HepG2 (cell line): Measurements from ENCODE around the gene SYTL3. TPM values are rescaled to one million over a fixed set of nuclear protein-coding genes. Genes with fewer than 3 reads are reported as not detected.

Experiments used
- CC2D1A ChIP-seq: sonication (generic); formaldehyde crosslinking; IDR thresholded peaks from 2 replicates; pipeline ENCODE4 v1.8.1; 2023; ENCODE audit warnings: mild to moderate bottlenecking, missing genetic modification reagents
- FOSL1 ChIP-seq: sonication (generic); formaldehyde crosslinking; IDR thresholded peaks from 2 replicates; pipeline ENCODE4 v1.9.0; 2021; ENCODE audit warnings: missing genetic modification reagents, borderline replicate concordance
- GPN1 ChIP-seq: sonication (generic); formaldehyde crosslinking; IDR thresholded peaks from 2 replicates; pipeline ENCODE4 v1.5.1; 2020; ENCODE audit warnings: missing genetic modification reagents, borderline replicate concordance
- HNRNPH1 ChIP-seq: fragments of 200-400 bp; formaldehyde crosslinking; optimal IDR thresholded peaks from 2 replicates; pipeline ENCODE3; 2017; ENCODE audit warnings: mild to moderate bottlenecking, low read depth, low read length
- IRX3 ChIP-seq: sonication (generic); formaldehyde crosslinking; IDR thresholded peaks from 2 replicates; pipeline ENCODE4 v1.8.1; 2023; ENCODE audit warnings: mild to moderate bottlenecking, low read depth, missing genetic modification reagents, borderline replicate concordance
- NFATC3 ChIP-seq: sonication (generic); formaldehyde crosslinking; IDR thresholded peaks from 2 replicates; pipeline ENCODE4 v1.5.1; 2020; ENCODE audit warnings: mild to moderate bottlenecking, missing genetic modification reagents
- NFE2 ChIP-seq: sonication (generic); formaldehyde crosslinking; IDR thresholded peaks from 2 replicates; pipeline ENCODE4 v1.4.0; 2020; ENCODE audit warnings: missing genetic modification reagents
- NR2F6 ChIP-seq, 2 experiments: IDR thresholded peaks; 2 replicates each; pipeline ENCODE4 v1.6.1; 2016; ENCODE audit warnings: antibody characterized with exemption in 1 of 2, mild to moderate bottlenecking in 1 of 2
- PHB2 ChIP-seq: fragments of 450-650 bp; IDR thresholded peaks from 2 replicates; pipeline ENCODE4 v1.6.1; 2018; ENCODE audit not compliant: partially characterized antibody
- POLR2AphosphoS5 ChIP-seq: IDR thresholded peaks from 2 replicates; pipeline ENCODE4 v1.6.1; 2012; ENCODE audit warnings: low read depth, low read length
- PRPF4 ChIP-seq: fragments of 200-400 bp; formaldehyde crosslinking; IDR thresholded peaks from 2 replicates; pipeline ENCODE4 v1.6.1; 2016; ENCODE audit warnings: low read length, low read depth; ENCODE audit not compliant: poor library complexity, severe bottlenecking
- SP4 ChIP-seq: sonication (generic); formaldehyde crosslinking; IDR thresholded peaks from 2 replicates; pipeline ENCODE4 v1.8.1; 2023; ENCODE audit warnings: mild to moderate bottlenecking, missing genetic modification reagents
- TOE1 ChIP-seq: sonication (generic); formaldehyde crosslinking; IDR thresholded peaks from 2 replicates; pipeline ENCODE4 v1.4.0; 2020; ENCODE audit warnings: mild to moderate bottlenecking, missing genetic modification reagents
- ZBTB44 ChIP-seq: sonication (generic); formaldehyde crosslinking; IDR thresholded peaks from 2 replicates; pipeline ENCODE4 v1.4.0; 2020; ENCODE audit warnings: missing genetic modification reagents
- ZMAT3 ChIP-seq: sonication (generic); formaldehyde crosslinking; conservative IDR thresholded peaks from 2 replicates; pipeline ENCODE4 v1.7.0; 2021; ENCODE audit warnings: missing genetic modification reagents
- ZNF230 ChIP-seq: sonication (generic); formaldehyde crosslinking; IDR thresholded peaks from 2 replicates; pipeline ENCODE4 v1.4.0; 2020; ENCODE audit warnings: mild to moderate bottlenecking, missing genetic modification reagents
- ZNF232 ChIP-seq: sonication (generic); formaldehyde crosslinking; IDR thresholded peaks from 2 replicates; pipeline ENCODE4 v1.4.0; 2020; ENCODE audit warnings: missing genetic modification reagents, borderline replicate concordance
- ZNF367 ChIP-seq: sonication (generic); formaldehyde crosslinking; IDR thresholded peaks from 2 replicates; pipeline ENCODE4 v1.4.0; 2020; ENCODE audit warnings: missing genetic modification reagents, borderline replicate concordance
- ZNF510 ChIP-seq: sonication (generic); formaldehyde crosslinking; IDR thresholded peaks from 2 replicates; pipeline ENCODE4 v1.4.0; 2020; ENCODE audit warnings: low read depth, mild to moderate bottlenecking, missing genetic modification reagents
- ZNF546 ChIP-seq: sonication (generic); formaldehyde crosslinking; conservative IDR thresholded peaks from 2 replicates; pipeline ENCODE4 v1.8.1; 2023; ENCODE audit warnings: mild to moderate bottlenecking, missing genetic modification reagents
- ZNF563 ChIP-seq: sonication (generic); formaldehyde crosslinking; IDR thresholded peaks from 2 replicates; pipeline ENCODE4 v1.8.0; 2022; ENCODE audit warnings: mild to moderate bottlenecking, moderate library complexity, missing genetic modification reagents
- ZNF574 ChIP-seq: sonication (generic); formaldehyde crosslinking; IDR thresholded peaks from 2 replicates; pipeline ENCODE4 v1.4.0; 2020; ENCODE audit warnings: missing genetic modification reagents
- ZNF576 ChIP-seq: sonication (generic); formaldehyde crosslinking; IDR thresholded peaks from 2 replicates; pipeline ENCODE4 v1.4.0; 2020; ENCODE audit warnings: mild to moderate bottlenecking, missing genetic modification reagents
- ZNF598 ChIP-seq: sonication (generic); formaldehyde crosslinking; IDR thresholded peaks from 2 replicates; pipeline ENCODE4 v1.5.1; 2020; ENCODE audit warnings: mild to moderate bottlenecking, missing genetic modification reagents, borderline replicate concordance
- ZNF652 ChIP-seq: IDR thresholded peaks from 2 replicates; pipeline ENCODE4 v1.6.1; 2016; ENCODE audit warnings: low read depth, borderline replicate concordance
- ZNF878 ChIP-seq: sonication (generic); formaldehyde crosslinking; IDR thresholded peaks from 2 replicates; pipeline ENCODE4 v1.8.1; 2023; ENCODE audit warnings: mild to moderate bottlenecking, missing genetic modification reagents, moderate library complexity
- polyA plus RNA-seq, 8 experiments: library from polyadenylated mRNA; depleted of rRNA in 3 of 8; stranded (reverse) in 7 of 8; unstranded in 1 of 8; fragments of >200 nt; fragmentation: Illumina TruSeq in 4 of 8; extraction: Trizol in 4 of 8; gene quantifications; 2 replicates each; pipeline versions ENCODE4 v1.2.1 to v1.2.3, GENCODE V29; 2011 to 2016; ENCODE audit warnings: low read depth in 4 of 8, missing spikeins in 1 of 8, mixed read lengths in 1 of 8; ENCODE audit not compliant: insufficient read depth in 1 of 8
- total RNA-seq, 5 experiments: library from RNA; depleted of rRNA; stranded (reverse); fragments of >200 nt; fragmentation: Illumina TruSeq; extraction: Trizol; gene quantifications; 2 replicates each; pipeline ENCODE4 v1.2.3, GENCODE V29; 2016; ENCODE audit warnings: low read depth in 1 of 5

The SYTL3 gene
- total and polyA plus RNA-seq, 2 of the 13 experiments (the other 11 are each of a cell fraction or from before 2014, with no cell fraction given) = 0.11 to 0.28 TPM

DNA sequence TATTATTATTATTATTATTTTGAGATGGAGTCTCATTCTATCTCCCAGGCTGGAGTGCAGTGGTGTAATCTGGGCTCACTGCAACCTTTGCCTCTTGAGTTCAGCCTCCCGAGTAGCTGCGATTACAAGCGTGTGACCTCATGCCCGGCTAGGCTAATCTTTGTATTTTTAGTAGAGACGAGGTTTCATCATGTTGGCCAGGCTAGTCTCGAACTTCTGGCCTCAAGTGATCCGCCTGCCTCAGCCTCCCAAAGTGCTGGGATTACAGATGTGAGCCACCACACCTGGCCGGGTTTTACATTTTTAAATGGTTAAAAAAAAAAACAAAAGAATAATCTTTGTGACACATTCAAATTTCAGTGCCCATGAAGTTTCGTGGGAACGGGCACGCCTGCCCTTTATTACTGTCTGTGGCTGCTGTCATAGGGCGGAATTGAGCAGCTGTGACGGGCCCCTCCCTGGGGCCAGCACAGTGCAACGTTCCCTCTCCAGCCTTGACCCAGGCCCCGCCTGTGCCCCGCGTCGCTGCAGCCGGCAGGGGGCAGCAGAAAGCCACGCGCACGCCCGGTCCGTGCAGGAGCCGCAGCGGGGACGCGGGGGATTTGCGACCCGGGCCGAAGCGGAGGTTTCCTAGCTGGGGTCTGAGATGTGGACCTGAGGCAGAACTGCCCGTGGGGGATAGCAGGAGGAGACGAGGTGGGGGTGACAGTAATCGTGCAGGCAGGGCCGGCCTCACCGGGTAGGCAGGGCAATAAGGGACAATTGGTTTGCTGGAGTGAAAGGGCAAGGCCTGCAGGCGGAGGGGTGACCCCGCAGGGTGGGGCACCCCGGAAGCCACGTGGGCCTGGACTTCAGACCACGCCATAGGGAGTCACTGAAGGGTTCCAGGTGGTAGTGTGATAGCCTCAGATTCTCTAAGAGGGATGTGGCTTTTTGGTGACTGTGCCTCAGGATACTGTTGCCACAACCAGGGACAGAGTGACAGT is 54.3 kb downstream of the SYTL3 start (continued):
- TF ChIP-seq ZNF563 (CRISPR knock-in tag) (peak; percentile 38; the same call in 1 of the 2 replicates), NR2F6 (IDR thresholded peaks at IDR 0.05) (peak; percentile 76), NR2F6 (CRISPR knock-in tag; IDR thresholded peaks at IDR 0.05) (peak; percentile 93), ZNF652 (CRISPR knock-in tag) (no peak), HNRNPH1 (no peak), ZNF598 (CRISPR knock-in tag) (peak; percentile 99), NFATC3 (CRISPR knock-in tag) (peak; percentile 93; the same call in 1 of the 2 replicates), ZNF574 (CRISPR knock-in tag) (peak; percentile 75), FOSL1 (CRISPR knock-in tag) (no peak), GPN1 (no peak), ZNF546 (CRISPR knock-in tag) (0 out of 2 replicates have a peak, but pooled peaks have one; percentile 79), CC2D1A (CRISPR knock-in tag) (no peak), ZNF232 (CRISPR knock-in tag) (peak; percentile 88; the same call in 1 of the 2 replicates), POLR2AphosphoS5 (no peak), ZNF576 (CRISPR knock-in tag) (0 out of 2 replicates have a peak, but pooled peaks have one; percentile 64), ZBTB44 (CRISPR knock-in tag) (no peak), IRX3 (no peak), PRPF4 (no peak), TOE1 (no peak; the same call in 1 of the 2 replicates), ZNF367 (CRISPR knock-in tag) (0 out of 2 replicates have a peak, but pooled peaks have one; percentile 47), ZNF878 (CRISPR knock-in tag) (peak; percentile 82), ZNF510 (CRISPR knock-in tag) (peak; percentile 94), NFE2 (CRISPR knock-in tag) (no peak), ZNF230 (CRISPR knock-in tag) (peak; percentile 94), ZMAT3 (peak; percentile 84), PHB2 (no peak), SP4 (CRISPR knock-in tag) (peak; percentile 77; the same call in 1 of the 2 replicates)
